RCC 7860 (cell line): ENCODE measurements around the gene ADD3.

Source experiments
- DNase-seq: peaks from one replicate; pipeline ENCODE4 v3.0.0-alpha.2; 2015; ENCODE audit warnings: low spot score
- FAIRE-seq: peaks from 2 replicates; lab custom pipeline; 2012; peaks lifted over from hg19 to GRCh38; lab: Jason Lieb, UNC

Gene ADD3

DNA sequence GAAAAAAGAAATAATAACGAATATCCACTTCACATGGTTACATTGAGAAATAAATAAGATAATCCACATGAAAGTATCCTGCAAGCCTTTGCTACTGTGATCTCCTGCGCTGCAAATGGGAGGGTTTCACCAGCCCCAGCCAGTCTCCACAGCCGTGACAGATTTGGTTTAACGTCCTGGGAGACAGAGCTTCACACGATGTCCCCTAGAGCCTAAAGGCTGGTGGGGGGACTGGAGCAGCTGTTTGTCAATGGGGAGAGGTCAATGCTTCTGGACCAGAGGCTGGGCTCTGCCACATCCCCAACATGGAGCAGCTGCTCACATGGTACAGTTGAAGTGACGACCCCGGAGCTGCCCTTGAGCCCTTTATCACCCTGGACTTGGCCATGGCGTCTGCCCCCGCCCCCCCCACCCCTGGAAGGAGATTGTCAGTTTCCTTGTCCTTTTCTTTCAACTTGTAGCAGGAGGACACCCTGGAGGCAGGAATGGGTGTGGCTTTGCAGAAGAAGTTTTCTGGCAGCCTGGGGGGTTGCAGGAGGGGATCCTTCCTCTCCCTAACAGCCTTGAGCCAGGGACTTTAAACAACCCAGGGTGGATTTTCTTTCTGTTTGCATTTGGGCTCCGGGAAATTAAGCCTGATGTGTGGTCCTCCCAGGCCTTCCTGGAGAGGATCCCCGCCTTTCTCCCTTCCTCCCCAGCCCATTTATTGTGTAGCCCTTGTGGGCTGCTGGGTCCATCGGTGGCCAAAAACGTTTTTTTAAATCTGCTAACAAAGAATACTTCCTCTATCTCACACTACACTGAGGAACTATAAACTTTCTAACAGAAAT lies 162.6 kb downstream of the ADD3 start:
- DNase-seq (no peak), FAIRE-seq (no peak)

DNA sequence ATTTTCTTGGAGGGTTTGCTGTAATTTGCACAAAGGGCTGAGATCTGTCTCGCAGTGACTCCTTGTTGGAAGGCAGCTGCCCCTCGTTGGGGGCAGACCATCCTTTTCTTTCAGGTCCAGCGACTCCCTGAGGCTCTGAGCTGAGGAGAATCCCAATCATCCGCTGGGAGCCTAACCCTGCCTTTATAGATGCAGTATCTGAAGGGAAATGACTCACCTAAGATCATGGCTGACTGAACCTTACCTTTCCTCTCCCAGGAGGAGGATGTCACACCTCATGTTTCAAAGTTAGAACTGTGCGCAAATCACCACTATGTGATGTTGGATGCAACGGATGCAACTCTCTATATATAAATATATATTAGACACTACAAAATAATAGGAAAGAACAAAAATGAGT lies 163.2 kb downstream of the ADD3 start:
- FAIRE-seq: no peak
- DNase-seq: peak; percentile 40

DNA sequence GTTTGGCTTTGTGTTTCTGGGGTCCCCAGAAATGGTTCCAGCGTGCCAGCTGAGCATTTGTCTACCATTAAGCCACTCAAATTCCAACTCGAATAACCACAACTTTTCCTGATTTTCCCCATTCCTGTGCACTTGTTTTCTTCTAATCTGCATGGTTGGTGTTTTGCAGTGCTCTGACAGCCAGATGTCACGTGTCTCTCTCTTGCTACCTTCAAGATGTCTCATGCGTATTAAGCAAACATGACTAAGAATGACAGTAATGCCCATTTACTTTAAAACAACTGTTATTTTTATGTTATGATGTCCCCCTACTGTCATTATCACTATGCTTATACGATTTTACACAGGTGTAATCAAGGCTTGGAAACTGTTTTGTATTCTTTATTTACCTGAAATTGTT lies 164.4 kb downstream of the ADD3 start:
- peak; percentile 22 for DNase-seq
- no peak for FAIRE-seq

DNA sequence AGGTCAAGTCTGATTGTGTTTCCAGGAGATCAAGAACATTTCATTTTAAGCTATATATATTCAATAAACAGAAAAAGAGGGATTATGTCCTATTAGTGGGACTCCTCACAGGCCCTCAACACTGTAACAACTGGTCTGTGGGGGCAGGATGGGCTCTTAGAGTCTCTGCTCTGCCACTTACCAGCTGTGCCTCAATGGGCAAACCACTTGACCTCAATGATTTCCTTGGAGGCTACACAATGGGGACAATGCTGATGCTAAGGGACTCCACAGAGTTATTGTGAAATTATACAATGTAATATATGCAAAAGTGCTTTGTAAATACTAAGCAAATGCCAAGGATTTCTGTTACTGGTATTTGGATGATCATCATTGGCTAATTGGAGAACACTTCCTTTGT lies 166.4 kb downstream of the ADD3 start:
- DNase-seq (no peak), FAIRE-seq (no peak)

DNA sequence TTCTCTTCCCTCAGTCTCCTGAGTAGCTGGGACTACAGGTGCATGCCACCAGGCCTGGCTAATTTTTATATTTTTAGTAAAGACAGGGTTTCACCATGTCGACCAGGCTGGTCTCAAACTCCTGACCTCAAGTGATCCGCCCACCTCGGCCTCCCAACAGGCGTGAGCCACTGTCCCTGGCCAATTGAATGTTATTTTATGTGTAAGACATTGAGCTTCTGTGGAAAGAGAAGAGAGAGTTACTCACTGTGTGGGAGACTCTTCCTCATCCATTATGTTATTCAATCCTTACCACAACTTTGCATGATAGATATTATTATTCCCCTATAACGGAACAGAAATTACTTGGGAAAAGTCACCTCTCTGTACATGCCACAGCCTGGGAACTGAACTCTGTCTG lies 167.0 kb downstream of the ADD3 start:
- DNase-seq (no peak), FAIRE-seq (no peak)

DNA sequence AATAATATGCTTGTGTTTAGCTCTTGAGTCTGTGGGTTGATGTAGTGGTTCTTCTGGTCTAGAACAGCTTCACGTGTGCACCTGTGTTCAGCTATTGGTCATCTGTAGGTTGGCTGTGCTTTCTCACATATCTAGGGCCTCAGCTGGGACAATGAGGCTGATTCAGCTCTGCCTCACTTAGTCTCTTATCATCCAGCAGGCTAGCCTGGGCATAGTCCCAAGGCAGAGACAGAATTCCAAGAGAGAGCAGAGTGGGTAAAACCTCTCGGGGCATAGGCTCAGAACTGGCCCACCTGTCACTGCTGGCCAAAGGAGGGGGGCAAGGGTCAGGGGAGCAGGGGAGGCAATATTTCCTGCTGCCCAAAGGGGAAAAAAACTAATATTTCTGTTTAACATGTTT lies 167.6 kb downstream of the ADD3 start:
- FAIRE-seq (no peak), DNase-seq (no peak)

DNA sequence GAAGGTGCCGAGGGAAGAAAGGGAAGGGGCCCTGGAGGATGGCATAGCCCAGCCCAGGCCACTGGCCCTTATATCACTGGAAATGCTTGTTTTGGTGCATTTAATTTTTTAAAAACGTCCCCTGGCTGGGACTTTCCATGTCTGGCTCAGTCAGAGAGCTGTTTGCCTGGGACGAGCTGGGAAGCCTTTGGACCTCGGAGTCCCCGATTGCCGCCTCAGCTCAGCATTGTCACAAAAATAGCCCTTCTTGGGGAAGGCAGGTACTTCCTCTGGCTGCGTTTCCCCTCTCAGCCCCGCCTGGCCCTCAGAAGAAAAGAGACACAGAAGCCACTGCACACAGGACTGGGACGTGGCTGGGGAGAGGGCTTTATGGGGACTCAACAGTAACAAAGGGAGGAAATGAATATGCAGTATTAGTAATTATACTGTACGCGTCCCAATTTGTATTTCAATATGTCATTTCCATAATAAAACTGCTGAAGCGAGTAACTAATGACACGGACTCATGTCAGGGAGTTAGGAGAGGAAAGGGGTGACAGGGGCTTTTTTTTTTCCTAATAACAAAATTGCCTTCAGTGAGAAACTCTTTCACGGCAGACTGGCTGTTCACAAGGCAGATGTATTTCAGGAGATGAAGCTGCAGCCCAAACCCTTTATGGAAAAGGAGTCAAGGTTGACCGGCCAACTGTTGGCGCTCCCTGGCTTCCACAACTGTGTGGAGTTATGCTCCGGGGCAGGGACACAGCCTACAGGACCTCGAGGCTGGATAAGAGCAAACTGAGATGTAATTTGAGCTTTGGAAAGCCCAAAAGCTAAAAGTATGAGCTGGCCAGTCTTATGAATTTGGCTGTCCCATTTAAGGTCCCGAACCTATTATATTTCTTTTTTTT lies 168.6 kb downstream of the ADD3 start:
- FAIRE-seq (no peak), DNase-seq (no peak)

DNA sequence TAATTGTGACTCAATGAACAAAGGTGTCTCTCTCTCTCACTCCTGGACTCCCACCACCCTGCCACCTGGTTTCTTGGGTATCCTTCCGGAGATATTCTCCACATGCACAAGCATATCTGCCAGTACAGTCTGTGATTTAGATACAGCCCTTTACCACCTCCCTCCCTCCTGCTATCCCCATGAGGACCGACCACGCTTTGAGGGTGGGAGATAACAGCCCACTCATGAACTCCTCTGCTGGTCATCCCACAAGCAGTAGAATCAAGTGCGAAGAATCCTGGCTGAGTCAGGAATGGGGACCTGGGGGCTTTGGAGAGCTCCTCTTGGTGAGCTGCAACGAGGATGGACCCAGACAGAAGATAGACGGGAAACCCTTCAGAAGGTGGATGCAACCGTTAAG lies 171.4 kb downstream of the ADD3 start:
- no peak for FAIRE-seq
- no peak for DNase-seq

DNA sequence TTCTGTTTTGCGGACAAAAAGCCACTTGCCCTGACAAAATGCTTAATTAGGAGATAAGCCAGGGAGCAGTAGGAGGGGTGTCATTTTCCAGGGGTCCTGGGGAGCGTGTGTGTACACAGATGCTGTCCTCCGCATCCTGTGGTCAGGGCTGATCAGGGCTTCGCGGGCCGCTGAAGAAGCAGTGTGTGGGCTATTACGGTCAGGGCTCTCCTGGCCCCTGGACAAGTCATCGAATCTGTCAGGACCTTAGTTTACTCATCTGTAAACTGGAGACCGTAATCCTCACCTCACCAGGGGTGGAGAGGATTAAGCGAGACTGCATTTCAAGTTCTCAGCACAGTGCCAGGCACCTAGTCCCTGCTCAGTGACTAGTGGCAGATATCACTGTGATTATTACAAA lies 173.7 kb downstream of the ADD3 start:
- DNase-seq: no peak
- no peak for FAIRE-seq

DNA sequence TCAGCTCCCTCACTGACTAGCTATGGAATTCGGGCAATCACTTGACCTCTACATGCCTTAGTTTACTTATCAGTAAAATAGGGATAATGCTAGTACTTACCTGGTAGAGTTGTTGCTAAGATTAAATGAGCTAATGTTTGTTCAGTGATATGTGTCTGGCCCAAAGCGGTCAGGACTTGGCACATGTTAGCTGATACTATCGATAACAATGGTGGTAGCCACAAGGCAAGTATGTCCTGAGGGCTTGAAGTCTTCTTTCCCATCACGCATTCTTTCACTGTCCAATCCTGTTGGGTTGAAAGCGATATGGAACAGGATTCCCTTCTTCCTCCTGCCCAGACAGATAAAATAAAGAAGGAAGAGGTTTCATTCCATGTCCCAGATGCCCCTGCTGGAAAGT lies 174.1 kb downstream of the ADD3 start:
- DNase-seq: no peak
- FAIRE-seq: no peak

DNA sequence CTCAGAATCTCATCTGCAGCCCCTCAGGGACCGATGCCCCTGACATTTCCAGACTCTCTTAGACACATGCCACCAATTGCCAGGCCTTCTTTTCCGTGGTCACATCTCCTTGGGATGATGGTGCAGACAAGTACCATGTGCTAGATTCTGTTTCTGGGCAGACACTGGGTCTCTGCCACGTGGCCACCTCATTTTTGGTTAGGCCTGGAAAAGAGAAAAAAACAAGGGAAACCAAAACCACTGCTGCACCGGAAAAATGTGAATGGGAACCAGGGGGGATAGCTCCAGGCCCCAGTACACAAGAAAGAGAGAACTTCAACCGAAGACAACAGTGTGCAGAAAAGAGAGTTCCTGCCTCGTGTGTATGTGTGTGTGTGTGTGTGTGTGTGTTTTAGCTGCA lies 176.6 kb downstream of the ADD3 start:
- no peak for FAIRE-seq

More for the DNA sequence above, 176.6 kb downstream of the ADD3 start:
- DNase-seq: no peak
